ENCODE measurements around the gene TRIO.

TRIO gene

GRCh38 chr5:14252793-14253192 is 109.7 kb downstream of the TRIO start:
- DNase-seq (ENCODE audit: extremely low spot score) = no peak
- POLR2A ChIA-PET = no interaction called here
- CTCF ChIA-PET = no interaction called here
- no peak for TF ChIP-seq CTCF (IDR thresholded peaks at IDR 0.05; ENCODE audit: control extremely low read depth, extremely low read depth, low read depth, missing control alignments)

GRCh38 chr5:14254686-14255085 is 111.5 kb downstream of the TRIO start:
- POLR2A ChIA-PET = no interaction called here
- no peak for DNase-seq (ENCODE audit: extremely low spot score)
- no peak for TF ChIP-seq CTCF (IDR thresholded peaks at IDR 0.05; ENCODE audit: control extremely low read depth, extremely low read depth, low read depth, missing control alignments)
- CTCF ChIA-PET = no interaction called here

- no peak for TF ChIP-seq CTCF (IDR thresholded peaks at IDR 0.05; ENCODE audit: control extremely low read depth, extremely low read depth, low read depth, missing control alignments)
- ChIA-PET POLR2A (no interaction called here), CTCF (interaction anchor here (1.0 kb wide), 1 partner anchor 27 kb away, joined by 3 read pairs; no protein-coding TSS in a partner anchor)
- no peak for DNase-seq (ENCODE audit: extremely low spot score)
Observed at GRCh38 chr5:14256026-14256690, 113.0 kb downstream of the TRIO start.

GRCh38 chr5:14256756-14257393 is 113.7 kb downstream of the TRIO start:
- DNase-seq (ENCODE audit: extremely low spot score) = no peak
- TF ChIP-seq CTCF (IDR thresholded peaks at IDR 0.05; ENCODE audit: control extremely low read depth, extremely low read depth, low read depth, missing control alignments) = no peak
- ChIA-PET POLR2A (no interaction called here), CTCF (no interaction called here)

GRCh38 chr5:14257995-14258403 is 114.9 kb downstream of the TRIO start:
- no peak for TF ChIP-seq CTCF (IDR thresholded peaks at IDR 0.05; ENCODE audit: control extremely low read depth, extremely low read depth, low read depth, missing control alignments)
- ChIA-PET CTCF (interaction anchor here (0.8 to 5.1 kb wide), 10 partner anchors 9 to 114 kb away, joined by 3 to 53 read pairs (median 4); partner anchors contain the start of gene TRIO), POLR2A (no interaction called here)
- peak; percentile 55 for DNase-seq (ENCODE audit: extremely low spot score)

GRCh38 chr5:14258840-14259239 is 115.7 kb downstream of the TRIO start:
- POLR2A ChIA-PET = no interaction called here
- no peak for TF ChIP-seq CTCF (IDR thresholded peaks at IDR 0.05; ENCODE audit: control extremely low read depth, extremely low read depth, low read depth, missing control alignments)
- CTCF ChIA-PET = interaction anchor here (0.6 to 5.1 kb wide), 10 partner anchors 9 to 113 kb away, joined by 3 to 53 read pairs (median 4); no protein-coding TSS in a partner anchor
- peak; percentile 50 for DNase-seq (ENCODE audit: extremely low spot score)
